HG03159 (cell line): ENCODE data around the gene RAB33B.
"Not testable (repeated sequence)": the region's sequence is repeated elsewhere in the genome, so short reads cannot be mapped to it uniquely, and the experiment has no call there.

ENCODE experiments used
- ATAC-seq: cut with Tn5 transposase; IDR thresholded peaks from one replicate; pipeline ENCODE4 v1.9.1; 2021; ENCODE audit warnings: mild to moderate bottlenecking, moderate library complexity; ENCODE audit not compliant: unreplicated experiment

RAB33B gene

DNA sequence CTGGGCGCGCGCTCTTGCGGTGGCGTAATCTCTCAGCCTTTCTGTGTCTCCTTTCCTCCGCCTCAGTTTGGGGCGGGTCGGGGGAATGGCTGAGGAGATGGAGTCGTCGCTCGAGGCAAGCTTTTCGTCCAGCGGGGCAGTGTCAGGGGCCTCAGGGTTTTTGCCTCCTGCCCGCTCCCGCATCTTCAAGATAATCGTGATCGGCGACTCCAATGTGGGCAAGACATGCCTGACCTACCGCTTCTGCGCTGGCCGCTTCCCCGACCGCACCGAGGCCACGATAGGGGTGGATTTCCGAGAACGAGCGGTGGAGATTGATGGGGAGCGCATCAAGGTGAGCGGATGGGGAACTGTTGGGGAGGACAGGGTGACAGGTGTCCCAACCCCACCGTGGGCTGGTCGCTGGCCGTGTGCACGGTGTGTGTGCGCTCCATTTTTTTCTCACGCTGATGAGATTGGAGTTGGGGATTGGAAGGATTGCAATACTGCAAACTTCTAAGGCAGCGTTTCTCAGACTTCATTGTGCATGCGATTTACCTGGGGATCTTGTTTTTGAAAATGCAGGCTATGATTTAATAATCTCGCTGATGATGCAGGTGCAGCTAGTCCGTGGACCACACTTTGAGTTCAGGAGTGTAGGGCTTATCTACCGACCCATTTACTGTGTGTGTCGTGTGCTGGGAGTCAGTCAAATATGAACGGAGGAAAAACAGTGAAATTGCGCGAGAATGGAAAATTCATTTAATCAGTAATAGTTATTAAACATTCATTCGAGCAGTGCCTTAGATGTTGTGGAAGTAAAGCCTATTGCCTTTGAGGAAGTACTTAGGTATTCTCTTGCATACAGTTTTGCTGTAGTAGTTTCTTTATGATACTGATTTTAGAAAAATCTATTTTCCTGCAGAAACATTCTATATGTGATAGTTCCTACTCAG is at the start of gene RAB33B:
RAB33B (plus strand) TSS at position 11 of the 935 bp plus-strand sequence; CDS start at position 86, 75 bp downstream.
- peak; percentile 2 for ATAC-seq

DNA sequence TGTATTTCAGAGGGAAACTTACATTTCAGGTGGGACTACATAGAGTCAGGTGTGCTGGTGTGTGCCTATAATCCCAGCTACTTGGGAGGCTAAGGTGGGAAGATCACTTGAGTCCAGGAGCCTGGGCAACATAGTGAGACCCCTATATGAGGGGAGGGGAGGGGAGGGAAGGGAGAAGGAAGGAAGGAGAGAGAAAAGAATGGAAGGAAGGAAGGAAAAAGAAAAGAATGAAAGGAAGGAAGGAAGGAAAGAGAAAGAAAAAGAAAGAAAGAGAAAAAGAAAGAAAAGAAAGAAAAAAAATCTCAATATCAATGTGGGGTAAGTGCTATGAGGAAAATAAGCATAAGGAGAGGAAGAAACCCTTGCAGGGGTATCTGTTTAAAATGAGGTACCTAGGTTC is 43.6 kb upstream of the RAB33B start:
- ATAC-seq, result no peak

DNA sequence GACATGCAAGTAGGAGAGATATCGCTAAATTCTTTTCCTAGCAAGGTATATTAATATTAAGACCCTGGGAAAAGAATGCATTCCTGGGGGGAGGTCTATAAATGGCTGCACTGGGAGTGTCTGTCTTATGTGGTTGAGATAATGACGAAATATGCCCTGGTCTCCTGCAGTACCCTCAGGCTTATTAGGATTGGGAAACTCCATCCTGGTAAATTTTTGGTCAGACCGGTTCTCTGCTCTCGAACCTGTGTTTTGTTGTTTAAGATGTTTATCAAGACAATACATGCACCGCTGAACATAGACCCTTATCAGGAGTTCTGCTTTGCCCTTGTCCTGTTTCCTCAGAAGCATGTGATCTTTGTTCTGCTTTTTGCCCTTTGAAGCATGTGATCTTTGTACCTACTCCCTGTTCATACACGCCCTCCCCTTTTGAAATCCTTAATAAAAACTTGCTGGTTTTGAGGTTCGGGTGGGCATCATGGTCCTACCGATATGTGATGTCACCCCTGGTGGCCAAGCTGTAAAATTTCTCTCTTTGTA is 39.2 kb upstream of the RAB33B start:
- ATAC-seq, result not testable (repeated sequence)

DNA sequence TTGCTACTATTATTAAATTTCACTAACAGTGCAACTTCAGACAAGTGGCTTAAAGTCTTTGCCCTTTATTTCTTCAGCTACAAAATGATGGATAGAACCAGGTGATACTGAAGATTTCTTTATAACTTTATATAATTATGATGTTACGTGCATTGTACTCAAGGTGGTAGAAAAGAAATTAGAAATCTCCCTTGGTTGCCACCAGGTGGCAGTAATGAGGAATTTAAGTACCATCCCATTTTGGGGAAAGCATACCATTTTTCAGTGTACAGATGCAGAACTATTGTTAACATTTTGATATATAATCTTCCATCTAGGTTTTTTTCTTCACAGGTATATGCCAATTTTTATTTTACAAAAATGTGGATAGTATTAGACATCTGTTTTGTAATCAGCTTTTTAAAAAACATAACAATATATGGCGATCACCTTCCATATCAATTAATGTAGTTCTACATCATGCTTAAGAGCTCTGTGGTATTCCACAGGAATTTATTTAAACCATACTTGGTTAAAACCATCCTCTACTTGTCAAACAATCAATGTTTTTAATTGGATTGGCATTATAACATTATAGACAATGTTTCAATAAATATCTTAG is 37.7 kb upstream of the RAB33B start:
- ATAC-seq, result no peak

DNA sequence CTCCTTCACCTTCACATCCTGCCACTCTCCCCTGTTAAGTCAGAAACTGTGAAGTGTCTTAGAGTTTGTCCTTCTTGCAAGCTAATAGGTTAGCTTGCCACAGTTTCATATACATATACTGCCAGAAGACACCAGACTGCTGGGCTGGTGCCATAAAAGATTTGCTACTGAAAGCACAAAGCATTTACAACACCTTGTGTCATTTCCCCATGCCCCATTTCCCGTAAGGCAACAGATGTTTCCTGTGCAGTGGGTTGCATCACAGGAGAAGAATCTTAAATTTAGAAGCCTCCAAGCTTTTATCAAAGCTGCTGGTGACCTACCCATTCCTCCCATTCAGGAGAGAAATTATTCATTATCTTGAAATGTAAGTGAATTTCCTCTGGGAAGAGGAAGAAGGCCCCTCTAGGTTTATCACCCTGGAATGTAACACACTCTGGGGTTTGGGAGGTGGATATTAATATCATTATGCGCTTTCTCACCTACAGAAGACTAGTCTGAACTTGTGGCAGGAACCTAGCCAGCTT is 34.5 kb upstream of the RAB33B start:
- ATAC-seq, result peak; percentile 83

DNA sequence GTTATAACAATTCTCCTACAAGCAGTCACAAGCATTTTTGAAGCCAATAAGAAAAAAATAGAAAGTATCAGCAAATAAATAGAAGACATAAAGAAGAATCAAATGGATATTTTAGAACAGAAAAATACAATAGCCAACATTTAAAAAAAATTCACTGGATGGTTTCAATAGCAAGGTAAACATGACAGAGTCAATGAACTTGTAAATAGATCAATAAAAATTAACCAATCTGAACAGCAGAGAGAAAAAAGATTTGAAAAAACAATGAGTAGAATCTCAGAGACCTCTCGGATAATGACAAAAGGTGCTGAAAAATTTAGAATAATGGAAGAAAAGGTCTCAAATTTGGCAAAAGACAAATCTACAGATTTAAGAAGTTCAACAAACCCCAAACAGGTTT is 33.3 kb upstream of the RAB33B start:
- ATAC-seq, result no peak

DNA sequence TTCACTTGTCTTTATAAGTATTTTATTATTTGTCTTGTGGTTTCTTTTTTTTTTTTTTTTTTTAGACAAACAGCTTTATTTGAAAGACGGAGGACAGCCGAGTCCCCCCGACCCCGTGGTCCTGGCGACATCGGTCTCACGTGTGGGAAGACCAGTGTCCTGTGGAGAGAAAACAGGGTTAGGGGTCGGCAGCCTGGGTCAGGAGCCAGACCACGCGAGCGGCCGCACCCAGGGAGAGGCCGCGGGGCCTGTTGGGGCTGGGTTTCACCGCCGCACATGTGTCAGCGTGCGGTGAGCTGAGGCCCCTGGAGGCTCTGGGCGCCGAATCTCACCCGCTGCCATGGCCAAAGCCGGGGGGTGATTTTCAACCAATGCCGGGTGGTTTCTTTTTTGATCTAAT is 17.8 kb upstream of the RAB33B start:
- ATAC-seq, result no peak

DNA sequence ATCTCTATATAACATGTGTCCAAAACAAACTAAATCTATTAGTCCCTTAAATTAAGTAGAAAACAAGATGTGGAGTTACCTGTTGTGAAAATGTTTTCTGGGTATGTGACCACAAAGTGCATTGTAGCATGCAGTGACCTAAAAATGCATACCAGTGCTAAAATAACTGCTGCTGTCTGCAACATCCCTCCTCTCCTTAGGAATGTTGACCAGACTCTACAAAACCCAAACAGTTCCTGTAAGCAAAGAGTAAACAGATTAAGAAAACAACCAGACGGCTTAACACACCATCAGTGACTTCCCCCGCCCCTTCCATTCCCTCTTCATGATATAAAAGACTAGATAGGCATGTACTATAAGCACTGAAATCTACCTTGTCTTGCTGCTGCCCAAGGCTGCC is 15.8 kb upstream of the RAB33B start:
- ATAC-seq, result no peak

DNA sequence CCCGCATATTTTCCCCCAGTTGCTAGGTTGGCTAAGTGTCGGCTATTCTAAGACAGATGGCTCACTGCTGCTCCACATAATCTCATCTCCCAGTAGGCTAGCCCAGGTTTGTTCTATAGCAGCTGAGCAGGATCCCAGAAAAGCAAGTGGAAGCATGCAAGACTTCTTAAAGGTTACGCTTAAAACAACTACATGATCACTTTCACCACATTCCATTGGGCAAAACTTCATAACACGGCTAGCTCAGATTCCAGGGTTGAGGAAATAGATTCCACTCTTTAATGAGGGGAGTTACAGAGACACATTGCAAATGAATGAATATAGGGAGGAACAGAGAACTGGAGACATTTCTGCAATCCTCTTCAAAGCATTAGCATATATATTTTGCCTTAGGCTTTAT is 12.9 kb upstream of the RAB33B start:
- ATAC-seq, result no peak

DNA sequence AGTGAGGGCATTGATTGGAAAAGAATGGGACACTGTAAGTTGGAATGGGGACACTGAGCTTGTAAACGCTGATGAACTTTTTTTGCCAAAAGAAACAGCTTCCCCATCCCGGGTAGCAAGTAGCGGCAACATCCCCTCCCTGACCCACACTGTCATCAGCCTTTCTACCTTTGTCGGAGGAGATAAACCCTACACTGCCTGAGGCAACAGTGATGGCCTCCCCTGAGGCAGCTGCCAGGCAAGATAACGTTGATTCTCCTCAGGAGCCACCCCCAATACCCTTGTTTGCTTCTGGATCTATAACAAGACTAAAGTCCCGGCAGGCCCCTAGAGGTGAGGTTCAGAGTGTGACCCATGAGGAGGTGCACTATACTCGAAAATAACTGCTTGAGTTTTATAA is 10.3 kb upstream of the RAB33B start:
- no peak for ATAC-seq

DNA sequence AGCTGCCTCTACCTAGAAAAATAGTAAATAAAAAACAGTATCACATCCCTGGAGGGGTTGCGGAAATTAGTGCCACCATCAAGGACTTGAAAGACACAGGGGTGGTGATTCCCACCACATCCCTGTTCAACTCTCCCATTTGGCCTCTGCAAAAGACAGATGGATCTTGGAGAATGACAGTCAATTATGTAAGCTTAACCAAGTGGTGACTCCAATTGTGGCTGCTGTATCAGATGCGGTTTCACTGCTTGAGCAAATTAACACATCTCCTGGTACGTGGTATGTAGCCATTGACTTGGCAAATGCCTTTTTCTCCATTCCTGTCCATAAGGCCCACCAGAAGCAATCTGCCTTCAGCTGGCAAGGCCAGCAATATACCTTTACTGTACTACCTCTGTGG is 9.0 kb upstream of the RAB33B start:
- not testable (repeated sequence) for ATAC-seq

DNA sequence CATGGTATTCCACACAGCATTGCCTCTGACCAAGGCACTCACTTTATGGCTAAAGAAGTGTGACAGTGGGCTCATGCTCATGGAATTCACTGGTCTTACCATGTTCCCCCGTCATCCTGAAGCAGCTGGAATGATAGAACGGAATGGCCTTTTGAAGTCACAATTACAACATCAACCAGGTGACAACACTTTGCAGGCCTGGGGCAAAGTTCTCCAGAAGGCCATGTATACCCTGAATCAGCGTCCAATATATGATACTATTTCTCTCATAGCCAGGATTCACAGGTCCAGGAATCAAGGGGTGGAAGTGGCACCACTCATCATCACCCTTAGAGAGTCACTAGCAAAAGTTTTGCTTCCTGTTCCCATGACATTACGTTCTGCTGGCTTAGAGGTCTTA is 6.8 kb upstream of the RAB33B start:
- not testable (repeated sequence) for ATAC-seq

DNA sequence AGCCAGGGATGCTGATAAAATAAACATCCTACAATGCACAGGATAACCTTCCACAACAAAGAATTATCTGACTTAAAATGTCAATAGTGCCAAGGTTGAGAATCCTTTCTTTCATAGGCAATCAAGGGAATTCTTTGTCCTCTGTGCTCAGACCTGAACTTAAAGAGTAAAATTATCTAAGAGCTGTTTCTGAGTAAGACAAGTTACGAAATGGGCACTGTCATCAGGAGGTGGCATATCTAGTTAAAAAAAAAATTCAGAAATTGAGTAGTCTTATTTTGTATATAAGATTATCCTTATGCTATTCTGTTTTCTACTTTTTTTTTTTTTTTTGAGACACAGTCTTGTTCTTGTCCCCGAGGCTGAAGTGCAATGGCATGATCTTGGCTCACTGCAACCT is 3.3 kb upstream of the RAB33B start:
- ATAC-seq, result no peak

DNA sequence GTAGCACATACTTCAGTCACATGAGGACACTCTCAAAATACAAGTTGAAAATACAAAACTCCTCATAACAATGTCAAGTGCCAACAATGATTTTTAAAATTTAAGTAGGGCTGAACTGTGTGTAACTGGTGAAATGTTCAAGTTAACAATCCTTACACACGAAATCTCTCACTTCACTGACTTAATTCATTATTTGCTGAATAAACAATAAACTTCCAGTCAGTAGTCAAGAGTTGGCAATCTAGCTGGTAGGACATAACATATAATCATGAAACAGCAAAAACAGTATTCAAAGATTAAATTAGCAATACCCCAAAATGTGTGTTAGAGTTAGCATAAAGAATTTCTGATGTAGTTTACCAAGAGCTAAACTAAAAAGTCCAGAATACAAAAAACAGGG is 1.9 kb upstream of the RAB33B start:
- ATAC-seq, result no peak

DNA sequence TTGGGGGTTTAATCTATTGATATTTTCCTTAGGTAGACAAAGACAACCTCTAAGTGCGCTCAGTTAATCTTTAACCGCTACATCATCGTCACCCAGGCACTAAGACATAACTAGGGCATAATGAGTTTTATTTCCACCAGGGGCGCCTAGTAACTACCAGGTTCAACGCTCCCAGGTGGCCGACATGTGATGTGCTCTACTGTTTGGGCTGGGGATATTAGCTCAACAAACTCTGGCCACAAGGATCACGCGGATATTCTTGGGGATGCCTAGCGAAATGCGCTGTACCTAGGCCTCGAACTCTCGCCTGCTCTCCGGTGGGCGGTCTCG is 915 bp upstream of the RAB33B start:
- peak; percentile 64 for ATAC-seq

DNA sequence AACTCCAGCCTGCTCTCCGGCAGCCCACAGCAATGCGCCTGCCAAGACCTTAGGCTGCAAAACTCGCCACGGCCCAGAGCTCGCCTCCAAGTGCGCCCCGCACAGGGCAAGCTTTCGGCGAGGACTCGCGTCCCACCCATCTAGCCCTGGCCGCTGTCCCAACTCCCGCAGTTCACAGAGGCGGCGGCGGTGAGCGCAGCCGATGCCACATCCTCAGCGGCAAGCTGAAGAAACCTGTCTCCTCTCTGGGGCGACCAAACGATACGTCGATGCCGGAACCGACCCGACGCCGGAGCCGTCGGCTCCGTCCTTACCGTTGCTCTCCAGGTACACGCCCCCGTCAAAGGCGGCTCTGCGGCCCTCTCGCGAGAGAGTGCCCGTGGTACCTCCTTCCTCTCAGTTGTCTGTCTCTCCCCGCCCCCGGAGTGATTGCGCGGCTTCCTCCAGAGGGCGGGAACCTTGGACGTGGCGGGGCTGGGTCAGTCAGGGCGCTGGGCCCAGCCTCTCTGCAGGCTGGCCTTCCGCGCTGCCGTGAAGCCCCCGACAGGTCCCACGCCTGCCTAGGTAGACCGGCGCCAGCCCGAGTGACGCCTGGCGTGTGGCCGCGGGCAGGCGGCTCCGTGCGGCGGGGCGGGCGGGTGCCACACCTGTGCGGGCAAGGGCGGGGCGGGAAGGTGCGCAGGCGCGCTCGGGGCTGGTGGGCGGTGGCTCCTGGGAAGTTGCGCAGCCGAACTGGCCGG is 380 bp upstream of the RAB33B start:
- peak; percentile 90 for ATAC-seq

DNA sequence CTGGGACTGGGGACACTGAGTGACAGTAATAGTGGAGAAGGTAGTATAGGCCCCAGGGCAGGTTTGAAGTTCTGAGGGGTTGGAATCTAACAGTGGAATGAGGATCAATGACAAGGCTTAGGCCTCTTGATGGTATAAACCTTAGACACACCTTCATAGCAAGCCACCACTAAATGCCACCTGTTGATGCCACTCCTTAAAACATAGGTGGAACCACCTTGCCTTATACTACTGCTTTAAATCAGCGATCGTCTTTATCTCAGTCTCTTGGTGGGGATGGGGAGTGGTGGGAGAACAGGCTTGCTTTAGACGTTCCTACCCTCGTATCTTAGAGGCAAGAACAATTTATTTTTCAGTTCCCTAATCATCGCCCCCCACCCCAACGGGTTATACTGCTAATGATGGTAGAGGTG is 1.2 kb downstream of the RAB33B start:
- ATAC-seq, result no peak

DNA sequence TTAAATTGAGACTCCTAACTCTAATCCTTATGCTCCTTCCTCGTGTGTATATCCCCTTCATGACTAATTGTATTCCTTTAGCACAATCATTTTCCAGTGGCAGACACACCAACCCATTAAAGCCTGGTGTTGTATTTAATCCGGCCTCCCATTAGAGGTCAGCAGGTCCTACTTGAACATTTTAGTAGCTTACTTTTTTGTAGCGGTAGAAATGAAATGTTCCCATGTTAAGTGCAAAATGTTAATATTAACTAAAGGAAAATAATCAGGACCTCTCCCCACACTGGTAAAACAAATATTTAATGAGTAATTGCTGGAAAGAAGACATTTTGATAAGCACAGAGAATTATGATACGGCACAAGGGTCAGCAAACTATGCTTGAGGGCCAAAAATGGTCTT is 3.4 kb downstream of the RAB33B start:
- ATAC-seq, result no peak

DNA sequence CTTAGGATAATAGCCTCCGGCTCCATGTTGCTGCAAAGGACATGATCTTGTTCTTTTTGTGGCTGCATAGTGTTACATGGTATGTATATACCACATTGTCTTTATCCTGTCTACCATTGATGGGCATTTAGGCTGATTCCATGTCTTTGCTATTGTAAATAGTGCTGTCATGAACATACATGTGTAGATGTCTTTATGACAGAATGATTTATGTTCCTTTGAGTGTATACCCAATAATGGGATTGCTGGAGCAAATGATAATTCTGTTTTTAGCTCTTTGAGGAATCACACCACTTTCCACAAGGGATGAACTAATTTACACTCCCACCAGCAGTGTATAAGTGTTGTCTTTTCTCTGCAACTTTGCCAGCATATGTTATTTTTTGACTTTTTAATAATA is 4.6 kb downstream of the RAB33B start:
- ATAC-seq, result no peak

DNA sequence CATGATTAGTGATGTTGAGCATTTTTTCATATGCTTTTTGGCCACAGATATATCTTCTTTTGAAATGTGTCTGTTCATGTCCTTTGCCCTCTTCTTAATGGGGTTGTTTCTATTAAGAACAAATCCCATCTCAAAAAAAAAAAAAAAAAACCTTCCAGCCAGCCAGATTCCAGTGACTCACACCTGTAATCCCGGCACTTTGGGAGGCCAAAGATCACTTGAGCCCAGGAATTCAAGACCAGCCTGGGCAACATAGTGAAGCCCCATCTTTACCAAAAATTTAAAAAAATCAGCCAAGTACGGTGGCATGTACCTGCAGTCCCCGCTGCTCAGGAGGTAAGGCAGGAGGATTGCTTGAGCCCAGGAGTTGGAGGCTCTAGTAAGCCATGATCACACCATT is 5.1 kb downstream of the RAB33B start:
- no peak for ATAC-seq

DNA sequence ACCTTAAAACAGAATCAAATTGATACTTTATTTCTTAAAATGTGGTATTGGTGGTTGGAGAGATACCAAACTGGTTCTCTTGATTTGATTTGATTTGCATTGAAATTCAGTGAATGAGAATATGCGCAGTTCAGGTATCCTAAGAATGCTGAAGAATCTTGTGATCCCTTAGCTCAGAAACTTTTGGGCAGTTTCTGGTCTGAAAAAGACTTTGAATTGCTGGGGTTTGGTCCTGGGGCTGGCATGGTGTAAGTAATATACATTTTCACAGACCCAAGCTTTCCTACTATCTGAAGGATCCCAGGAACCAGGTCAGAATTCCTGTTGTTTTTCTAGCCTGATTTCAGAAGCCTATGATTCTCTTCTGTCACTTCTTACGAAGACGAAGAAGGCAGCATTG is 6.6 kb downstream of the RAB33B start:
- ATAC-seq, result no peak
